AG09319 (cell line): ENCODE measurements around the gene ANXA6.

Source experiments
- DNase-seq: peaks from one replicate; pipeline ENCODE4 v3.0.0-alpha.2; 2010; ENCODE audit warnings: low read depth; ENCODE audit errors: extremely low read depth
- TF ChIP-seq, protein P1 (sequence below): IDR thresholded peaks from 2 replicates; pipeline ENCODE4 v1.5.1; 2011; ENCODE audit warnings: low read depth, mild to moderate bottlenecking, inconsistent platforms, low read length, moderate library complexity

Gene ANXA6

GRCh38 chr5:151115272-151115905, 42.2 kb downstream of the ANXA6 start:
- TF ChIP-seq, protein P1, sequence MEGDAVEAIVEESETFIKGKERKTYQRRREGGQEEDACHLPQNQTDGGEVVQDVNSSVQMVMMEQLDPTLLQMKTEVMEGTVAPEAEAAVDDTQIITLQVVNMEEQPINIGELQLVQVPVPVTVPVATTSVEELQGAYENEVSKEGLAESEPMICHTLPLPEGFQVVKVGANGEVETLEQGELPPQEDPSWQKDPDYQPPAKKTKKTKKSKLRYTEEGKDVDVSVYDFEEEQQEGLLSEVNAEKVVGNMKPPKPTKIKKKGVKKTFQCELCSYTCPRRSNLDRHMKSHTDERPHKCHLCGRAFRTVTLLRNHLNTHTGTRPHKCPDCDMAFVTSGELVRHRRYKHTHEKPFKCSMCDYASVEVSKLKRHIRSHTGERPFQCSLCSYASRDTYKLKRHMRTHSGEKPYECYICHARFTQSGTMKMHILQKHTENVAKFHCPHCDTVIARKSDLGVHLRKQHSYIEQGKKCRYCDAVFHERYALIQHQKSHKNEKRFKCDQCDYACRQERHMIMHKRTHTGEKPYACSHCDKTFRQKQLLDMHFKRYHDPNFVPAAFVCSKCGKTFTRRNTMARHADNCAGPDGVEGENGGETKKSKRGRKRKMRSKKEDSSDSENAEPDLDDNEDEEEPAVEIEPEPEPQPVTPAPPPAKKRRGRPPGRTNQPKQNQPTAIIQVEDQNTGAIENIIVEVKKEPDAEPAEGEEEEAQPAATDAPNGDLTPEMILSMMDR, result peak; percentile 98
- peak; percentile 28 for DNase-seq

GRCh38 chr5:151113651-151114050, 43.9 kb downstream of the ANXA6 start:
- no peak for DNase-seq
- TF ChIP-seq, protein P1, result no peak

DNA sequence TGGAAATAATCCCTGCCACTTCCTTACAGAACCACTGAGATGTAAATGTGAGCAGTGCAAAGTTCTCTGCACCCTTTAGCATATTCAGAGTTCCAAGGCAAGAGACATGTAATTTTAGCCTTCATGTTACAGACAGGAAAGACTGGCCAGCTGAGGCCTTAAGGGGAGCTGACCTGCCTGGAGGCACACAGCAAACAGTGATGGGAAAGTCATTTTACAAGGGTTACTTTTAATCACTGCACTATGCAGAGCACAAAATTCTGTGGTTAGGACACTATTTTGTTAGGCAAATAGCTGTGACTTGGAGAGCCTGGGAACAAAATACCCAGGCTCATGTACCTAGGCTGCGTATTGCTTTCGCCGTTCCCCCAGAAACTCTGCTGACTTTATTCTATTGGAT, 46.6 kb downstream of the ANXA6 start:
- DNase-seq, result no peak
- TF ChIP-seq, protein P1, result no peak

- TF ChIP-seq, protein P1, result no peak
- DNase-seq, result no peak
Measured at GRCh38 chr5:151110122-151110681, 47.4 kb downstream of the ANXA6 start.

- TF ChIP-seq, protein P1, result no peak
- DNase-seq, result no peak
Measured at GRCh38 chr5:151108566-151108965, 49.0 kb downstream of the ANXA6 start.

DNA sequence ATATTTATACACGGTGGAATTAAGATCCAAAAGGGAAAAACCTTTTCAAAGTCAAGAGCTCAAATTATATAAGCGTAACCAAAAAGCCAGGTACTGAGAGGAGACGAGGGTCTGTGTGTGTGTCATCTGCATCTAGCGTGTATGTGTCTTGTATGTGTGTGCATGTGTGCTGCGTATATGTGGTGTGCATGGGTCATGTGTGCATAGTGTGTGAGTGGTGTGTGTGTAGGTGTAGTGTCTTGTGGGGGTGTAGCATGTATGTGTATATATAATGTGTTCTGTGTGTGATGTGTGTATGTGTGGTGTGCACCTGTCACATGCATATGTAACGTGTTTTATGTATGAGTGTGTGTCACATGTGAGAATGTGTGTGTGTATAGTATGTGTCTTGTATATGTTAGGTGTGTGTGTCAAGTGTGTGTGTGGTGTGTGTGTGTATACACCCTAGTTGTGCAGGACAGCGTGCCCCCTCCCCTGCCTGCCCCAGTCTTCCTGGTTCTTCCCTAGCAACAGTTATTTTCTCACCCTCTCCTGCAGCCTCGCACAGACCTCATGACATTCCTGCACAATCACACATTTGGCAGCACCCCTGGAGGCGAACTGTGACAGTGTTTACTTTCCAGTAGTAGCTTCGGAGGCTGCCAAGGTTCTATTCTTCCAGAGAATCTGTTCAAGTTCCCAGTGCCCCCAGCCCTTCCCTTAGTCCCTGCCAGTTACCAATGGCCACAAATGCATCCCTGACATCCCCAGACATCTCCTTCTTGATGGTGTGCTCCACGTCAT, 49.6 kb downstream of the ANXA6 start:
- TF ChIP-seq, protein P1, result no peak
- DNase-seq, result peak; percentile 48

- TF ChIP-seq, protein P1, result no peak
- no peak for DNase-seq
Measured at GRCh38 chr5:151107084-151107483, 50.5 kb downstream of the ANXA6 start.
